ENCODE results near the gene PHC3.
"Not testable (repeated sequence)": the region's sequence is repeated elsewhere in the genome, so short reads cannot be mapped to it uniquely, and the experiment has no call there.

The PHC3 gene

DNA sequence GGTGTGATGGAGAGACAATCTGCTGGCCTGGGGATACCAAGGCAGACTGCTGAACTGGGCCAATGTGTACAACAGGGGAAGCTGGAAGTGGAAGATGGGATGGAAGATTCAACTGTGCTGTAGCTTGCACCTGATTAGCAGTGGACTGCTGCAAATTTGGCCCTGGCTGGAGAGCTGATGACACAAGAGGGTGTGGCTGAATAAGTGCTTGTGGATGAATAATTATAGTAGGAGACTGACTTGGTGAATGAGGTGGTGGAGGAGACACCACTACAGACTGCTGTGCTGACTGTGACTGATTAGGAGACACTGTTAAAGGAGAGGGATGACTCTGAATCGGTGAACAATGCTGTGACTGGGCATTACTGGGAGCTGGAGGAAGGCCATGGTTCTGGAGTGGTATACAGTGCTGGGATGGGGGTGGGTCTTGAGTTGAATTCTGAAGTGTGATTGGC, 52.5 kb downstream of the PHC3 start:
- DNase-seq (ENCODE audit: low read depth in 2 of 2), result no peak

DNA sequence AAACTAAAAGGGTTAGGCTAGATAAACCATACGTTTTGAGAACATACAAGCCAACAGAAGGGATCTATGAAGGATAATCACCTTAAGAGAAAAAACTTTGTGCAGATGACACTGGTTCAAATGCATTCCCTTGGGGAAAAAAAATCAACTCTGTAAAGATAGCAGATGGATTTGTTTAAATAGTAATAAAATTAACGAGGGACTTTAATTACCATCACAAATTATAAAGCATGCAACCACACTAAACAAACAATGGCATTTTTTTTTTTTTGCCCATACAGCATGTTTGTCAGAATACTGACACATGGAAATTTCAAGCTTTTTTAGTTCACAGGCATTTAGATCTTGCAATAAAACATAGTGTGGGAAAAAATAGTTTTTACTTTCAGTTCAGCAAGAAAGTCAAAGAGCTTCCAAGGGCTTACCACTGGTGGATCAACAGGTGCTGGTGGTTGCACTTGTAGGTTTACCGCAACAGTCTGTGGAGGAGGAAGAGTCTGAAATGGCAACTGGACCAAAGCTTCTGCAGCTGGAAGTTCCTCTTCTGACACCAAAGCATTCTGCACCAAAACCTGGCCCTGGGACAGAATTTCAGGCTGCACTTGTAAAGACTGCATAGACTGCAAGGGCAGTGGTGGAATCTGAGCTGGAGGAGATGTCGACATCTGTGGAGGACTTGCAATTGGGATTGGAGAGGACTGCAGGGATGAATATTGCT, 53.1 kb downstream of the PHC3 start:
- no peak for DNase-seq (ENCODE audit: low read depth in 2 of 2)

DNA sequence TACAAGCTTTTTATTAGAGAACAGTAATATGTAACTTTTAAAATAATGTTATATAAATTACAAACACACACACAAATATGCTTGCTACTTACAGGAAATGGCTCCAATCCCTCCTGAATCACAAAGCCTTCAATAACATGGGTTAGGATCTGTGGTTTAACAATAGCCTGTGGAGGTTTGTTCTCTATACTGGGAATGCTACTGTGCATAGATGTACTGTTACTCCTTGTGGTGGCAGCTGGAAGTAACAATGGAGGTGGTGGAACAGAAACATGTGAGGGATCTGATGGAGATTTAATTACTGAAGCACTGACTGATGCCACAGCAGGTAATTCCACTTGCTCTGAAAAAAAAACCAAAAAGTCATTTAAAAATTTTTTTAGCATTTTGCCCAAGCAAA, 64.4 kb downstream of the PHC3 start:
- DNase-seq (ENCODE audit: low read depth in 2 of 2), result no peak

DNA sequence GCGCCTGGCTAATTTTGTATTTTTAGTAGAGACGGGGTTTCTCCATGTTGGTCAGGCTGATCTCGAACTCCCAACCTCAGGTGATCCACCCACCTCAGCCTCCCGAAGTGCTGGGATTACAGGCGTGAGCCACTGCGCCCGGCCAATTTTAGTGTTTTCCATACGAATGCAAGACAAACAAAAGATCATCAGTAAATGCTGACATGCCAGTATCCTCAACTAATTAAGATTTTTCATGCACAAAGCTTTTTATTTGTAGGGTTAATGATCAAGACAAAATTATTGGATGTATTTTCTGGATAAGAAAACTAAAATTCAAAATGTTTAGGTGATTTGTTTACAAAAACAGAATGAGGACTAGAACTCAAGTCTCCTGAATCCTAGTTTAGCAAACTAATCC, 67.4 kb downstream of the PHC3 start:
- DNase-seq (ENCODE audit: low read depth in 2 of 2), result not testable (repeated sequence)

GRCh38 chr3:170111147-170111771, 70.3 kb downstream of the PHC3 start:
- DNase-seq (ENCODE audit: low read depth in 2 of 2), result no peak

- no peak for DNase-seq (ENCODE audit: low read depth in 2 of 2)
Observed at GRCh38 chr3:170109579-170110293, 71.8 kb downstream of the PHC3 start.

- DNase-seq (ENCODE audit: low read depth in 2 of 2), result no peak
Observed at GRCh38 chr3:170108955-170109354, 72.6 kb downstream of the PHC3 start.

DNA sequence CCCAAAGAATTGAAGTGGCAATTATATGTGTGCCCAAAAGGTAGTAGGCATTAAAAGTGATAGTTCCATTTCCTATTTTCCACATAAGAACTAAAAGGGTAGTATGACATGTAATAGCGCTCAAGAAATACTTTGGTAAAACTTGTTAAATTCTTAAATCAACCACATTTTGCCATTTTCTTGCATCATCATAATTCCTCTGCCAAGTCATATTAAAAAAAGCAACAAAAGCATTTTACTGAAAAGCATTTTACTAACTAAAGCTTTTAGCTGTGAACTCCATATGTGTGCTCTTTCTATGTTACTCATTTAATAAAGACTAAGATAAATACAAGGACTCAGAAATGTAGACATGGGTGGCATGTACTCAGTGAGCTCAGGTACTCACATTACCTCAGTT, 73.6 kb downstream of the PHC3 start:
- no peak for DNase-seq (ENCODE audit: low read depth in 2 of 2)

GRCh38 chr3:170102431-170102830, 79.1 kb downstream of the PHC3 start:
- no peak for DNase-seq (ENCODE audit: low read depth in 2 of 2)

DNA sequence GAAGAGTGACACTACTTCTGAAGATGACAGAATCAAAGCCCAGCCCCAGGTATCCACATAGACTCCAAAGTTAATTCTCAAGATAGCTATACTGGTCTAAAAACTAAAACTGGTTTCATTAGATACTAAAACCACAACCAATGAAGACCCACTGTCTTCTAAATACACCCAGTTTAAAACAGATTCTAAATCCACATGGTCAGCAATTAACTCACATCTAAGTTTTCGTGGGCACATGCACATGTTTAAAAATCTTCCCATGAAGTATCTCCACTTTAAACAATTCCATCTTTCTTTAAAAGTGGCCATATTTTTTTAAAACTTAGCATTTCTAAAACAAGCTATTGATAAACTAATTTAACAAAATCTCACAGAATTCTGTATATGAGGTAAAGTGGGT, 80.6 kb downstream of the PHC3 start:
- no peak for DNase-seq (ENCODE audit: low read depth in 2 of 2)

- no peak for DNase-seq (ENCODE audit: low read depth in 2 of 2)
Observed at GRCh38 chr3:170098753-170099152, 82.8 kb downstream of the PHC3 start.

DNA sequence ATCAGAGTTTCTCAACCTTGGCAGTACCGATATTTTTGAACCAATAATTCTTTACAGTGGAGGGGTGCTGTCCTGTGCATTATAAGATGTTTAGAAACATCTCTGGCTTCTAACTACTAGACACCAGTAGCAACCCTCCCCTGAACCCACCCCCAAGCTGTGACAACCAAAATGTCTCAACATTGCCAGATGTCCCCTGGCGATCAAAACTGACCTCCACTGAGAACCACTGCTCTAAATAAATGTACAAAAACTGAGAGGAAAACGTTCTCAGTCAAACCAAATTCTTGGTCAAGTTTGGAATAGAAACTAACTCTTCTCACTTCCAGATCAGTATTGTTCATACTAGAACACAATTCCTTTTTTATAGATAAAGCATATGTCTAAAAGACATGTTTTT, 85.2 kb downstream of the PHC3 start:
- no peak for DNase-seq (ENCODE audit: low read depth in 2 of 2)

- DNase-seq (ENCODE audit: low read depth in 2 of 2), result no peak
Observed at GRCh38 chr3:170095771-170096170, 85.8 kb downstream of the PHC3 start.

GRCh38 chr3:170092907-170093306, 88.6 kb downstream of the PHC3 start:
- DNase-seq (ENCODE audit: low read depth in 2 of 2), result no peak

DNA sequence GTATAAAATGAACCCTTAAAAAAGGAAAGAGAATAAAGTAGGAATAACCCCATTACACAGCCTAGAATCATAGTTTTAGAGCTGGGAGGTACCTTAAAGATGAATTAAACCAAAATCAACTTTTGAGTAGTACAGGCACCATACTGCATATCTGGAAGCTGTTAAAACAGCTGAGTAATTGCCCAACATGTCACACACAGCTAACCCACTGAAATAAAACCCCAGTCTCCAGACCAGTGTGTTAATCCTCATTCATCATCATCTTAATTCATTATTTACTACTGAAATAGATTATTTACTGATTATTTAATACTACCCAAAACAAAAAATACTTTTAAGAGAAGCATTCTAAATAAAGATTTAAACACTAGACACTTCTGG, 90.9 kb downstream of the PHC3 start:
- no peak for DNase-seq (ENCODE audit: low read depth in 2 of 2)

- no peak for DNase-seq (ENCODE audit: low read depth in 2 of 2)
Observed at GRCh38 chr3:170089862-170090600, 91.5 kb downstream of the PHC3 start.

GRCh38 chr3:170085396-170085795, 96.1 kb downstream of the PHC3 start:
- DNase-seq (ENCODE audit: low read depth in 2 of 2), result no peak

DNA sequence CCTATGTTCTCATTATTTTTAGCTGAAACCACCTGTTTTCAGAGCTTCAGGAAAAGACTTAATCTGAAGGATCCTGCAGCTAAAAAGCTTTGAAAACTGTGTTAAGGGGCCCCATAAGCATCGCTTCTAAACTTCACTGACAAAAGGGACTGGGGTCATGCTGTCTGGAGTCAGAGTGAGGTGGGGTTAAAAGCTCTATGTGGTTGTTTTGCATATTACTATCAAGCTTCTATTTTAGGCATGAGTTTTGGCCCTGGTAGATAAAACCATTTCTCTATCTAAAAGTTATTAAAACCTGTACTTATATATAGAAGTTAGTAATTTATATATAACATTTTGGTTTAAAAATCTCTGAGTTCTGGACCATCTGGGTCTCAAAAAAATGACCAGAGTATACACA, 98.2 kb downstream of the PHC3 start:
- DNase-seq (ENCODE audit: low read depth in 2 of 2), result no peak

GRCh38 chr3:170081079-170081741, 100.3 kb downstream of the PHC3 start:
- DNase-seq (ENCODE audit: low read depth in 2 of 2), result no peak

DNA sequence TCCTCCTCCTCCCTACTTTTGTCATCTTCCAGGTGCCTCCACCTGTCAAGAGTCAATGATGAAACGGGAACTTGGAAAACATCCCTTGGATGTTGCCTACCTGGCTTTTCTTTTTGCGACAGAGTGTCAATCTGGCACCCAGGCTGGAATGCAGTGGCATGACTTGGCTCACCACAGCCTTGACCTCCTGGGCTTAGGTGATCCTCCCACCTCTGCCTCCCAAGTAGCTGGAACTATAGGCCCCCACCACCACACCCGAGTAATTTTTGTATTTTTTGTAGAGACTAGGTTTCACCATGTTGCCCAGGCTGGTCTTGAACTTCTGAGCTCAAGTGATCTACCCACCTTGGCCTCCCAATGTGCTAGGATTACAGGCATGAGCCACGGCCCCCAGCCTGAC, 100.9 kb downstream of the PHC3 start:
- DNase-seq (ENCODE audit: low read depth in 2 of 2), result no peak

- no peak for DNase-seq (ENCODE audit: low read depth in 2 of 2)
Observed at GRCh38 chr3:170079536-170080165, 101.9 kb downstream of the PHC3 start.

All from stimulated activated CD8-positive, alpha-beta memory T cell treated with anti-CD3 and anti-CD28 coated beads, Interleukin-7, amount 100 ng/mL, for 4 hours (primary cell).